Measurements from ENCODE around the gene FAM124B.

GRCh38 chr2:224400174-224400810 lies 1.6 kb downstream of the FAM124B start:
- TF ChIP-seq CTCF (IDR thresholded peaks at IDR 0.05), result no peak
- no peak for TF ChIP-seq EZH2 (IDR thresholded peaks at IDR 0.05)
